HG03025 (cell line): ENCODE data around the gene HSD17B2.

Experiments used
- ATAC-seq: cut with Tn5 transposase; IDR thresholded peaks from one replicate; pipeline ENCODE4 v1.9.1; 2021; ENCODE audit warnings: mild to moderate bottlenecking, moderate library complexity; ENCODE audit not compliant: unreplicated experiment, low FRiP score

HSD17B2 gene

DNA sequence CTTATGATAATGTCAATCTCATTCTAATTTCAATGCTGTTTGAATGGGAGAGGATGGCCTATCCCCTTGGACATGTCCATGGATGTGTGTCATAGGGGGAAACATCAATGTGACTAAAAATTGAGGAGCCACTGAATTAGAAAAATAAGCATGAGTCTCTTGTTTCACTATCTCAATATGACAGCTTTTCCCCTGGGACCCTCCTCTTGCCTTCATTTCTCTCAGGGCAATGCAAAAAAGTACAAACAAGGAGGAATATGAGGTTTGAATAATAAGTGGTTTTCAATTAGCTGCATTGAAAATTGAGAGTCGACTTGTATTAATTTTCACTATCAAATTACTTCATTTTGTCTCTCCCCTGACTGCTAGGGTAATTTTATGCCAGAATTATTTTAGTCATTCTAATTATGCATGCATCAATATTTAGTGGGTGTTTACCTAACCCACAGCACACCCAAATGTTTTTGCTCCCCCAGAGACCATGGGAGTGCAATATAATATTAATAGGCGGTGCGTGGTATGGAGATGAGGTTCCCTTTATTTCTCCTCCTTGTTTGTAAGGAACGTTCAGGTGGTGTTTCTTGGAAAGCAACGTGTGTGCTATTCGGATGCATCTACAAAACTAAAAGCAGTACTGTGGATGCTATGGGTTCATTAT, 17.0 kb upstream of the HSD17B2 start:
- no peak for ATAC-seq

DNA sequence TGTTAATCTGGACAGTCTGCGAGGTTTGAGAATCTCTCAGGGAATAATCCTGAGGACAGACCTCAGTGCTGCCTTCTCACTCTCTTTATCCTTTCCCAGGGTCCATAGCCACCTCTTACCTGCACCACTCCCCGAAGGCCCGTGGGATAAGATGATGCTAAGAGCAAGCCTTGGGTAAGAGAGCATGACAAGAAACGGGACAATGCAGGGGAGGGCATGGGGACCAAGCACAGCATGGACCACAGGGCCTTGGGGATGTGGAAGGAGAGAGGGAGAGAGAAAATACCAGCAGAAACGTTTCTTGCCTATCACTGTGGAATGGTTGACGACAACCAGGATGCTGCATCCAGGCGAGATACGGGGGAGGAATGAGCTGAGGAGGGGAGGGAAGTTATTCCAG, 15.5 kb upstream of the HSD17B2 start:
- no peak for ATAC-seq

DNA sequence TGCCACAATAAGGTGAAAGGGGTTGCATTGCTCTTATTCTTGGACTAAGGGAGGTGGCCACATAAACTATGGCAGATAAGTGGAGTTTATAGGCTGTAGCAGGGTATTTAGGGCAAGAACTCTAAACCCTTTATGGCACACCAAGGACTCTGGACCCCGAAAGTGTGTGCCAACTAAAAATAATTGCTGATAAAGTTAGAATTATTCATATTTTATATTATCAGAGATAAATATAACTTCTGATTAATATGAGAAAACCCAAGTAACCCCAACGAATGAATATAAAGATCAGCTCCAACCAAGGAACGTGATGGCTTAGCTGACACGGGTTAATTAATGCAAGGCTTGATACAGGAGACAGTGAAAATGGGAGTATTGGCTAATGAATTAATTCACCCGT, 15.0 kb upstream of the HSD17B2 start:
- ATAC-seq, result no peak

DNA sequence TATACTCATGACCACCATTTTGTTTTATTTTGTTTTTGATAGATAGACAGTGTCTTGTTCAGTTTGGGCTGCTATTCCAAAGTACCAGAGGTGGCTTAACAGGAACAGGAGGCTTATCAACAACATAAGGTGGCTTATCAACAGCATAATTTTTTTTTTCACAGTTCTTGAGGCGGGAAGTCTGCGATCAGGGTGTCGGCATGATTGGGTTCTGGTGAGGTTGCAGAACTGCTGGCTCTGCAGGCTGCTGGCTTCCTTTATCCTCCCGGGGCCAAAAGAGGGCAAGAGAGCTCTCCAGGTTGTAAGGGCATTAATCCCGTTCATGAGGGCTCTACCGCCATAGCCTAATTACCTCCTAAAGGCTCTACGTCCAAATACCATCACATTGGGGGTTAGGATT, 11.8 kb upstream of the HSD17B2 start:
- ATAC-seq, result no peak

GRCh38 chr16:82024316-82024715, 10.7 kb upstream of the HSD17B2 start:
- no peak for ATAC-seq

GRCh38 chr16:82024883-82025282, 10.2 kb upstream of the HSD17B2 start:
- no peak for ATAC-seq

DNA sequence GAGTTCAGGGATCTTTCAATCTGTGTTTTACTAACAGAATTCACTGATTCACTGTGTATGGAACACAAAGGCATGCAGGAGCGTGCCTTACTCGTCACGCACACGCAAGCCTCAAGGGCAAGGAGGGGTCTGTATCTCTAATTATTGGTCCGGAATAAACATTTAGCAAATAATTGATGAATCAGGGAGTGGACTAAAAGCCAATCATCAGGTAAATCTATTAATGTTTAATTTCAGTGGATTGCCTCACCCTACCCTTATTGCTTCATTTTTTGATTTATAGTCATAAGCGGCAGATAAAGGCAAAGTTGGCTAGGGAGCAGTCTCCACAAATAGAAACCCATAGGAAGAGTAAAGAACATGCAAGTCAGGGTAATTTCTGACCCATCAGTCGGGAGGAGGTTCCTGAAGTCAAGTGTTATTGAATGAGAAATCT, 7.4 kb upstream of the HSD17B2 start:
- no peak for ATAC-seq

- ATAC-seq, result no peak
Observed at GRCh38 chr16:82031116-82032084, 3.7 kb upstream of the HSD17B2 start.

- ATAC-seq, result no peak
Observed at GRCh38 chr16:82033006-82033405, 2.0 kb upstream of the HSD17B2 start.

DNA sequence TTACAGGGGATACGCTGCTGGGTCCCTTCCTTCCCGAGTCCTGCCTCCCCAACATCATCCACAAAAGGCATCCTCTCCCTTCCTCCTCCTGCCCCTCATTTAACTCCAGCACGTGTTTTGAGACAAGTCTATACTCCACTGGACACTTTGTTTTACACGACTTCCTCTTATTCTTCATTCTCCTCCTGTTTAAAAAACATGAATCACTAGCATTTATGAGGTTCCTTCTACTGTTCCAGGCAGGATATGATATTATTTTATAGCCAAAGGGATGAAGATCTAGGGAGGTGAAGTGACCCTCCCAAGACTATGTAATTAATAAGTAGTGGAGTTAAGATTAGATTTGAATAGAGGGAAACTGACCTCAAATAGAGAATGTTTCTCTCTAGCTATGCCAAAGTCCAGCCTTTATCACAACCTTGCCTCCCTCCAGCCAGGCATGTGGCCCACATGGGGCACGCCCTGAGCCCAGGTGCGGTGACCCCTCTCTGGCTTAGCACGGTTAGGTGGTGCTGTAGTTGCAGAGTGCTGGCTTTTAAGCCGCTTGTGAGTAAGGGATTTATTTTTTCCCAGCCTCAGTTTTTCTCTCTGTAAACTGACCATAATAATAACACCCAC, 1.3 kb upstream of the HSD17B2 start:
- no peak for ATAC-seq

DNA sequence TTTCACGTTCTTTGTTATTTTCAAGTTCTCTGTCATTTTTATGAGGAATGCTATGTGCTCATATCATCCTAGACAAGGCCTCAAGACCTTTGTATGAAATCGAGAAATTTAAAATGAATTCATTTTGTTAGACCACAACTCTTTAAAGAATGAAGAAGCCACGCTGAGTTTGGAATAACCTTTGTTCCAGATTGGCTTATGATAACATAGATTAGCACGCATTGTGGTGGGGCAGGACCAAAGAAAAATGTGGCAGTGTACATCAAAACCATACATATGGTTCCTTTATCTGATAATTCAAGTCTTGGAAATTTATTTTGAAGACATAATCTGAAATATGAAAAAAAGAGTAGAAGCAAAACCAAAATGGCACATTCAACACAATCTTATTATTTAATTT, 2.2 kb downstream of the HSD17B2 start:
- no peak for ATAC-seq

DNA sequence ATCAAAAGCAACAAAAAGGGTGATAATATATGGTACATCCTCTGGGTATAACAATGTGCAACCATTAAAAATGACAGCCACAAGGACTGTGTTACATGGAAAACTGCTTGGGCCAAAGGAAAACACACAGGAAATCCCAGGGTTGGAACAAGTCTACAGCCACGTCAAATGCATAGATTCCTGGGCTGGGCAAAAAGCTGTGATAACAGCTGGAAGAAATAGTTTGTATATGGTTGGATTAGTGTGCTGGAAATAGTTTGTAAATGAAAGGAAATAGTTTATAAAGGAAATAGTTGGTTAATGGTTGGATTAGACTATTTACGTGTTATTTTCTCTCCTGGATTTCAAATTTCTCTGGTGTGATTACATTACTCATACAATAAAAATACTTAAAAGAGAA, 2.6 kb downstream of the HSD17B2 start:
- no peak for ATAC-seq

DNA sequence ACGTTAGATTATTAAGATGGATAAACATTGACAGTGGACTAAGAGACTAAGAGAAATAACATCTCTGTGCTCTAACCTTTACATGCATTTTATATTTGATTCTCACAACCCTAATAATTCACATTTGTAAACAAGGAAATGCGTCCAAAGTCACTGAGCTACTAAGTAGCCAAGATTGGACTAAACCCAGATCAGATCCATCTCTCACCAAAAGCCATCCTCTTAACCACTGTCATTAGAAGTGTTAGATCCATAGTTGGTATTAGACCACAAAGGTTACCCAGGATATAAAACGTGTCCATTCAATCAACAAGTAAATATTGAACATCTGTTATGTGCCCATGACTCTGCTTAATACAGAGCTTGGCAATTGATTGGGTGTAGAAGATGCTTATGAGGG, 5.2 kb downstream of the HSD17B2 start:
- no peak for ATAC-seq

GRCh38 chr16:82041542-82041941, 6.5 kb downstream of the HSD17B2 start:
- no peak for ATAC-seq

DNA sequence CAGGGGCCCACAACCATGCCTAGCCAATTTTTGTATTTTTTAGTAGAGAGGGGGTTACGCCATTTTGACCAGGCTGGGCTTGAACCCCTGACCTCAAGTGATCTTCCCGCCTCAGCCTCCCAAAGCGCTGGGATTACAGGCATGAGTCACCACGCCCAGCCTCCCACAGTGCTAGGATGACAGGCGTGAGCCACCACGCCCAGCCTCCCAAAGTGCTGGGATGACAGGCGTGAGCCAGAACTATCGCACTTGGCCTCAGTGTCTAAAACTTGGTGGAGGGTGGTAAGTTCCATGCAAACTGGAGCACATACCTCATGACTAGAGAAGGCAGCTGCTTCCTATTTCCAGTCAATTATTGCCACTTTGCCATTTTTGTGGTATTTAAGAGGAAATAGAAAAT, 7.1 kb downstream of the HSD17B2 start:
- ATAC-seq, result no peak

- ATAC-seq, result no peak
Observed at GRCh38 chr16:82042846-82043245, 7.8 kb downstream of the HSD17B2 start.

GRCh38 chr16:82043680-82044584, 8.9 kb downstream of the HSD17B2 start:
- no peak for ATAC-seq

DNA sequence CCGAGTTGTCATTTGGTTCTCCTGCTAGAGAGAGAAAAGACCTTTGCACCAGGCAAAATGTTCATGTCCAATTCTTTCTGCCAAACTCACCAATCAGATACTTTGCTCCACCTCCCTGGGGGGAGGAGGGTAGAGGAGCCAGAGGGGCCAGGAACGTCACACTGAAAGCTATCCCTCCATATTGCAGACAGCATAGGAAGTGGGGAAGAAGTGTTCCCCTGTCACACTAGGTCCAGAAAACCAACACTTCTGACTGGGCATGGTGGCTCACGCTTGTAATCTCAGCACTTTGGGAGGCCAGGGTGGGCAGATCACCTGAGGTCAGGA, 9.5 kb downstream of the HSD17B2 start:
- ATAC-seq, result no peak

DNA sequence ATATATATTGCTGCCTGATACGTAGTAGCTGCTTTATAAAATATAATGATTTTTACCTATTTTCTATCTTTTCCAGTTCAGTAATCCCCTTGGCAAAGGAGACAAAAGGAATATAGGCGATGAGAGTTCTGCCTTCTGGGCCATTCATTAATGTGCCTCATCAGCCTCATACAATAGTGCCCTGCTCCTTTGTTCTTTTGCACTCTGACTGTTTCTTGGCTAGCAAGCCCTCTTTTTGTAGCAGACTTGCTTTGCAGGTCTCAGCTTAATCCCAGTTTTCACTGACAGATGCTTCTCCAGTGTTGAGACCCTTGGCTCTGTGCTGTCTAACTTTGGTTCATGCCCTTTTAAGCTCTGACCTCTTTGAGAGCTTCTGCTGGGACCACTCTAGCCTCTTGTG, 10.4 kb downstream of the HSD17B2 start:
- ATAC-seq, result no peak

DNA sequence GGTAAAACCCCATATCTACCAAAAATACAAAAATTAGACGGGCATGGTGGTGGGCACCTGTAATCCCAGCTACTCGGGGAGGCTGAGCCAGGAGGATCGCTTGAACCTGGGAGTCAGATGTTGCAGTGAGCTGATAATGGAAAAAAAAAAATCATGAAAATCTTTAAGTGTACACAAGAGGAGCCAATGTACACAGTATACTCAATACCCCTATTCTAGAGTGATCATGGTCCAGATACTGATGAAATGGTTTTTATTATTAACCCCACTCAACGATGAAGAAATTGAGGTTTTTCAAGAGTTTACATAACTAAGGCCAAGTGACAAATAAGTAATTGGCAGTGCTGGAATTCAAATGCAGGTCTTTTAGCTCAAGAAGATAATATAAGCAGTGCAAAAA, 11.5 kb downstream of the HSD17B2 start:
- no peak for ATAC-seq

DNA sequence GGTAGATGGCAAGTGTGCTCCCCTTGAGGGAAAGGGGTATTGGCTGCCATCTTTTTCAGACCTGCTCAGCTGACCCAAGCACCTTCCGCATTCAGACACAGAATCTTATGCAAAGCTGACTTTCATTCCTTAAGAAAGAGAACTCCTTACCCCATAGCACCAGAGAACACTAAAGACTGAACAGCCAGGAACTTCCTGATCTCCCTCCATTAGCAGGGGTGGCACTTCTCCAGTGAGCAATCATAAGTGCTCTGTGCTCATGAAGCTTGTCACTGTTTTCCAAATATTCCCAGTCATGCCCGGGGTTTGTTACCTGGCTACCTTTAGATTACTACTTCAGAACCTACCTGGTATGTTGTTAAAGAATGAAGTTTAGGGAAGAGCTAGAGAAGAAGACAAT, 11.9 kb downstream of the HSD17B2 start:
- no peak for ATAC-seq
